ENCODE measurements around the gene ZDHHC16. TPM values are rescaled to one million over a fixed set of nuclear protein-coding genes. Genes with fewer than 3 reads are reported as not detected.

Gene ZDHHC16
- total RNA-seq, 2 experiments from 2014 or later, result 6.2 to 6.5 TPM

- peaks cover 43% of the 10 kb centered on the region for H3K4me1 ChIP-seq (ENCODE audit: insufficient read depth, low read length)
- peaks cover 46% of the 10 kb centered on the region for H3K4me1 Mint-ChIP-seq (ENCODE audit: low read depth)
- no peaks in the 10 kb centered on the region for H3K9me3 Mint-ChIP-seq
- peaks cover 40% of the 10 kb centered on the region for H3K36me3 Mint-ChIP-seq (ENCODE audit: low read depth)
- H3K4me3 Mint-ChIP-seq, result peak within 1 kb of the TSS; percentile 95
- H3K4me3 ChIP-seq (ENCODE audit: low read length), result peak within 1 kb of the TSS; percentile 78
- peak within 1 kb of the TSS; percentile 89 for H3K27ac Mint-ChIP-seq
- H3K9me3 ChIP-seq (ENCODE audit: control insufficient read depth in 1 of 2, insufficient read depth in 1 of 2, low read length in 2 of 2), result no peaks in the 10 kb centered on the region
- peak; percentile 82 for ATAC-seq (ENCODE audit: poor library complexity)
- DNase-seq, result peak; percentile 90 to 99 (median 94)
- POLR2A ChIA-PET, result no interaction called here
- peak within 1 kb of the TSS; percentile 75 to 85 for H3K27ac ChIP-seq (ENCODE audit: low read depth in 1 of 2, low read length in 2 of 2)
- peaks cover 16% of the 10 kb centered on the region for H3K36me3 ChIP-seq (ENCODE audit: insufficient read depth, low read length)
- intact Hi-C loops (cut with DNase I, micrococcal nuclease), result loop anchor here (1.0 to 10.0 kb wide), 7 partner anchors 19 to 709 kb away; partner anchors contain the start of genes EXOSC1 (in 1 of the 2), R3HCC1L (in 1 of the 2), RRP12 (in 1 of the 2) and ZDHHC16 (in 1 of the 2)
- H3K27me3 ChIP-seq (ENCODE audit: control insufficient read depth in 1 of 2, insufficient read depth in 2 of 2, low read length in 2 of 2), result no peaks in the 10 kb centered on the region
- CTCF ChIA-PET, result no interaction called here
- TF ChIP-seq CTCF (IDR thresholded peaks at IDR 0.05), result peak; percentile 64
- H3K27me3 Mint-ChIP-seq, result no peaks in the 10 kb centered on the region
These were observed 19.8 kb upstream of the ZDHHC16 start, which contains the start of gene PGAM1 for GRCh38 chr10:97425964-97426775. Gene PGAM1, plus strand, starts transcription at chr10:97426191. Its CDS starts 117 bp downstream, at chr10:97426308.

- DNase-seq, result peak in 3 of 14 experiments; percentile 27 to 49 (median 31)
- Mint-ChIP-seq H3K36me3 (ENCODE audit: low read depth) (peaks cover 48% of the 10 kb centered on the region), H3K4me1 (ENCODE audit: low read depth) (peaks cover 46% of the 10 kb centered on the region), H3K9me3 (no peaks in the 10 kb centered on the region), H3K4me3 (peak overlapping the region; percentile 95), H3K27me3 (no peaks in the 10 kb centered on the region), H3K27ac (peak overlapping the region; percentile 89)
- TF ChIP-seq CTCF (IDR thresholded peaks at IDR 0.05), result no peak
- no peak for ATAC-seq (ENCODE audit: poor library complexity)
- CTCF ChIA-PET, result interaction anchor here (0.5 to 1.8 kb wide), 3 partner anchors 8 to 20 kb away, joined by 4 to 5 read pairs (median 4); no protein-coding TSS in a partner anchor
- POLR2A ChIA-PET, result interaction anchor here (0.8 to 1.0 kb wide), 2 partner anchors 8 to 11 kb away, joined by 3 to 4 read pairs; no protein-coding TSS in a partner anchor
- no peaks in the 10 kb centered on the region for H3K27me3 ChIP-seq (ENCODE audit: control insufficient read depth in 1 of 2, insufficient read depth in 2 of 2, low read length in 2 of 2)
- H3K27ac ChIP-seq (ENCODE audit: low read depth in 1 of 2, low read length in 2 of 2), result peak overlapping the region; percentile 73 to 75
- H3K4me1 ChIP-seq (ENCODE audit: insufficient read depth, low read length), result peaks cover 43% of the 10 kb centered on the region
- no peaks in the 10 kb centered on the region for H3K9me3 ChIP-seq (ENCODE audit: control insufficient read depth in 1 of 2, insufficient read depth in 1 of 2, low read length in 2 of 2)
- H3K4me3 ChIP-seq (ENCODE audit: low read length), result peak overlapping the region; percentile 78
- peaks cover 24% of the 10 kb centered on the region for H3K36me3 ChIP-seq (ENCODE audit: insufficient read depth, low read length)
- intact Hi-C loops (cut with DNase I, micrococcal nuclease), result loop anchor here (1.0 to 10.0 kb wide), 7 partner anchors 19 to 708 kb away; partner anchors contain the start of genes EXOSC1 (in 2 of the 2), ZDHHC16 (in 2 of the 2), R3HCC1L (in 1 of the 2) and RRP12 (in 1 of the 2)
These were observed 19.0 kb upstream of the ZDHHC16 start for GRCh38 chr10:97426776-97427570.

Measured in CD4-positive, alpha-beta T cell (primary cell).